Measurements from ENCODE around the gene FBXW9. TPM values are rescaled to one million over a fixed set of nuclear protein-coding genes. Genes with fewer than 3 reads are reported as not detected.

The FBXW9 gene
- total RNA-seq, 1 donor from 2014 or later, result 8.0 TPM

- H3K4me3 Mint-ChIP-seq (ENCODE audit: unreplicated experiment), result peak overlapping the region; percentile 96
Measured at GRCh38 chr19:12665671-12666264, 30.7 kb downstream of the FBXW9 start.

GRCh38 chr19:12665281-12665573, 31.2 kb downstream of the FBXW9 start:
- Mint-ChIP-seq H3K36me3 (ENCODE audit: low read depth, unreplicated experiment) (peaks cover 20% of the 10 kb centered on the region), H3K27me3 (ENCODE audit: unreplicated experiment) (peaks cover 19% of the 10 kb centered on the region), H3K9me3 (ENCODE audit: unreplicated experiment) (no peaks in the 10 kb centered on the region), H3K27ac (ENCODE audit: unreplicated experiment) (no peak overlapping the region), H3K4me3 (ENCODE audit: unreplicated experiment) (no peak overlapping the region), H3K4me1 (ENCODE audit: unreplicated experiment) (peaks cover 25% of the 10 kb centered on the region)
- TF ChIP-seq CTCF (IDR thresholded peaks at IDR 0.05; ENCODE audit: unreplicated experiment), result no peak
- no peak for DNase-seq (ENCODE audit: low spot score)

More at GRCh38 chr19:12665671-12666264, 30.7 kb downstream of the FBXW9 start:
- DNase-seq (ENCODE audit: low spot score), result no peak
- peaks cover 29% of the 10 kb centered on the region for H3K4me1 Mint-ChIP-seq (ENCODE audit: unreplicated experiment)
- TF ChIP-seq CTCF (IDR thresholded peaks at IDR 0.05; ENCODE audit: unreplicated experiment), result no peak
- peaks cover 17% of the 10 kb centered on the region for H3K36me3 Mint-ChIP-seq (ENCODE audit: low read depth, unreplicated experiment)
- peaks cover 21% of the 10 kb centered on the region for H3K27me3 Mint-ChIP-seq (ENCODE audit: unreplicated experiment)
- H3K27ac Mint-ChIP-seq (ENCODE audit: unreplicated experiment), result peak overlapping the region; percentile 77
- no peaks in the 10 kb centered on the region for H3K9me3 Mint-ChIP-seq (ENCODE audit: unreplicated experiment)

- Mint-ChIP-seq H3K4me1 (ENCODE audit: unreplicated experiment) (peaks cover 25% of the 10 kb centered on the region), H3K27ac (ENCODE audit: unreplicated experiment) (no peak overlapping the region), H3K4me3 (ENCODE audit: unreplicated experiment) (no peak overlapping the region), H3K36me3 (ENCODE audit: low read depth, unreplicated experiment) (peaks cover 21% of the 10 kb centered on the region), H3K27me3 (ENCODE audit: unreplicated experiment) (peaks cover 16% of the 10 kb centered on the region), H3K9me3 (ENCODE audit: unreplicated experiment) (no peaks in the 10 kb centered on the region)
- no peak for DNase-seq (ENCODE audit: low spot score)
- no peak for TF ChIP-seq CTCF (IDR thresholded peaks at IDR 0.05; ENCODE audit: unreplicated experiment)
Measured at GRCh38 chr19:12664406-12665280, 31.8 kb downstream of the FBXW9 start.

GRCh38 chr19:12660980-12661379, 35.5 kb downstream of the FBXW9 start:
- H3K27ac Mint-ChIP-seq (ENCODE audit: unreplicated experiment), result no peak overlapping the region
- H3K36me3 Mint-ChIP-seq (ENCODE audit: low read depth, unreplicated experiment), result peaks cover 22% of the 10 kb centered on the region
- H3K27me3 Mint-ChIP-seq (ENCODE audit: unreplicated experiment), result peaks cover 8% of the 10 kb centered on the region
- DNase-seq (ENCODE audit: low spot score), result no peak
- peaks cover 3% of the 10 kb centered on the region for H3K4me1 Mint-ChIP-seq (ENCODE audit: unreplicated experiment)
- H3K9me3 Mint-ChIP-seq (ENCODE audit: unreplicated experiment), result no peaks in the 10 kb centered on the region
- no peak for TF ChIP-seq CTCF (IDR thresholded peaks at IDR 0.05; ENCODE audit: unreplicated experiment)
- no peak overlapping the region for H3K4me3 Mint-ChIP-seq (ENCODE audit: unreplicated experiment)

- no peak for DNase-seq (ENCODE audit: low spot score)
- TF ChIP-seq CTCF (IDR thresholded peaks at IDR 0.05; ENCODE audit: unreplicated experiment), result no peak
- Mint-ChIP-seq H3K27ac (ENCODE audit: unreplicated experiment) (no peak overlapping the region), H3K9me3 (ENCODE audit: unreplicated experiment) (no peaks in the 10 kb centered on the region), H3K4me3 (ENCODE audit: unreplicated experiment) (no peak overlapping the region), H3K4me1 (ENCODE audit: unreplicated experiment) (no peaks in the 10 kb centered on the region), H3K27me3 (ENCODE audit: unreplicated experiment) (peaks cover 6% of the 10 kb centered on the region), H3K36me3 (ENCODE audit: low read depth, unreplicated experiment) (peaks cover 24% of the 10 kb centered on the region)
Measured at GRCh38 chr19:12657966-12658365, 38.5 kb downstream of the FBXW9 start.

Data from endothelial cell (in vitro differentiated cells).